Central memory CD8-positive, alpha-beta T cell (primary cell): ENCODE measurements around the gene PRDM12.
A peak's percentile ranks its signal among the peaks of the same experiment; 100 is the strongest.
"Not testable (repeated sequence)": the region's sequence is repeated elsewhere in the genome, so short reads cannot be mapped to it uniquely, and the experiment has no call there.

ENCODE experiments used
- ATAC-seq: fragments of 150-1000 bp; cut with Tn5 transposase; replicated peaks from 2 replicates; pipeline ENCODE4 v1.10.0; 2022; ENCODE audit warnings: mild to moderate bottlenecking, moderate FRiP score, moderate number of reproducible peaks; ENCODE audit not compliant: poor library complexity, severe bottlenecking; ENCODE audit errors: extremely low read depth
- DNase-seq, 2 donors: peaks; one replicate each; pipeline ENCODE4 v3.0.0; 2021; ENCODE audit warnings: low spot score in 2 of 2
- H3K27ac Mint-ChIP-seq: one replicate; pipeline ENCODE4 v1.8.0; 2022; ENCODE audit warnings: low read depth, mild to moderate bottlenecking, moderate library complexity, mixed read lengths
- H3K27me3 Mint-ChIP-seq: one replicate; pipeline ENCODE4 v1.8.0; 2022; ENCODE audit warnings: mixed read lengths
- H3K36me3 Mint-ChIP-seq: one replicate; pipeline ENCODE4 v1.8.0; 2022; ENCODE audit warnings: mild to moderate bottlenecking, moderate library complexity, mixed read lengths; ENCODE audit not compliant: insufficient read depth
- H3K4me1 Mint-ChIP-seq: one replicate; pipeline ENCODE4 v1.8.0; 2022; ENCODE audit warnings: mixed read lengths
- H3K4me3 Mint-ChIP-seq: one replicate; pipeline ENCODE4 v1.8.0; 2022; ENCODE audit warnings: mild to moderate bottlenecking, moderate library complexity, mixed read lengths
- H3K9me3 Mint-ChIP-seq: one replicate; pipeline ENCODE4 v1.8.0; 2022; ENCODE audit warnings: mixed read lengths

The PRDM12 gene

DNA sequence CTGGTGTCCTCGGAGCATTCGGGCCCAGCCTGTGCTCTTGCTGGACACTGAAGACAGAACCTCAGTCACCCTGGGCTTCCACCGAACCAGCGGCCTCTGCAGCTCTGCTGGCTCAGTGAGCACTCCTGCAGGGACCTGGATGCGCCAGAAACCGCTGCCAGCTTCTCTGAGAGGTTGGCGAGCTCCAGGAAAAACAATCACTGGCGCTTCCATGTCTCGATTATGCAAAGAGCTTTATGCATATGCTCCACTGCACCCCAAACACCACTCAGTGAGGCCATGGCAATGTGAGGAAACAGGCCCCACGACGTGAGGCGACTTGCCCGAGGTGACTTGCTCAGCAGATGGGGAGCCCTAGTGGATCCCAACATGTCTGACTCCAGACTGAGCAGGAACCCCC lies 11.0 kb downstream of the PRDM12 start:
- Mint-ChIP-seq H3K4me3 (no peak overlapping the region), H3K9me3 (no peaks in the 10 kb centered on the region), H3K4me1 (no peaks in the 10 kb centered on the region), H3K27ac (no peak overlapping the region), H3K27me3 (no peaks in the 10 kb centered on the region), H3K36me3 (peaks cover 3% of the 10 kb centered on the region)
- ATAC-seq (no peak), DNase-seq (no peak)

DNA sequence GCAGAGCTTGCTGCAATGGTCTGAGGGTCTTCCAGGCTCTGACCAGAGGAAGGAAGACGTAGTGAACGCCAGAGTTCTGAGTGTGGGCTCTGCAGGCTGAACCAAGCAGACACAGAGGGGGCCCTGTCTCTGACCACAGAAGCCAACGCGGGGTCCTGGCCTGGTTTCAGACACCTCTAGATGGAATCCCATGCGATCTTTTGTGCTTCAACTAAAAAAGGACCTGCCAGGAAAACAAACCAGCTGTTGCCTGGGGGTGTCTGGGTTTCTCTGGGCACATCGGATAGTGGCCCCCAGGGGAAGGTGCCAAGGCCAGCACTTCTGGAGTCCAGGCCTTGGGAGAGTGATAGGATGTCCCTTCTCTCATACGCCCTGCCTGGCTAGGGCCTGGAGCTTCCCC lies 12.9 kb downstream of the PRDM12 start:
- Mint-ChIP-seq H3K36me3 (no peaks in the 10 kb centered on the region), H3K27me3 (no peaks in the 10 kb centered on the region), H3K27ac (no peak overlapping the region), H3K9me3 (no peaks in the 10 kb centered on the region), H3K4me1 (peaks cover under 1% of the 10 kb centered on the region), H3K4me3 (no peak overlapping the region)
- ATAC-seq (no peak), DNase-seq (no peak)

DNA sequence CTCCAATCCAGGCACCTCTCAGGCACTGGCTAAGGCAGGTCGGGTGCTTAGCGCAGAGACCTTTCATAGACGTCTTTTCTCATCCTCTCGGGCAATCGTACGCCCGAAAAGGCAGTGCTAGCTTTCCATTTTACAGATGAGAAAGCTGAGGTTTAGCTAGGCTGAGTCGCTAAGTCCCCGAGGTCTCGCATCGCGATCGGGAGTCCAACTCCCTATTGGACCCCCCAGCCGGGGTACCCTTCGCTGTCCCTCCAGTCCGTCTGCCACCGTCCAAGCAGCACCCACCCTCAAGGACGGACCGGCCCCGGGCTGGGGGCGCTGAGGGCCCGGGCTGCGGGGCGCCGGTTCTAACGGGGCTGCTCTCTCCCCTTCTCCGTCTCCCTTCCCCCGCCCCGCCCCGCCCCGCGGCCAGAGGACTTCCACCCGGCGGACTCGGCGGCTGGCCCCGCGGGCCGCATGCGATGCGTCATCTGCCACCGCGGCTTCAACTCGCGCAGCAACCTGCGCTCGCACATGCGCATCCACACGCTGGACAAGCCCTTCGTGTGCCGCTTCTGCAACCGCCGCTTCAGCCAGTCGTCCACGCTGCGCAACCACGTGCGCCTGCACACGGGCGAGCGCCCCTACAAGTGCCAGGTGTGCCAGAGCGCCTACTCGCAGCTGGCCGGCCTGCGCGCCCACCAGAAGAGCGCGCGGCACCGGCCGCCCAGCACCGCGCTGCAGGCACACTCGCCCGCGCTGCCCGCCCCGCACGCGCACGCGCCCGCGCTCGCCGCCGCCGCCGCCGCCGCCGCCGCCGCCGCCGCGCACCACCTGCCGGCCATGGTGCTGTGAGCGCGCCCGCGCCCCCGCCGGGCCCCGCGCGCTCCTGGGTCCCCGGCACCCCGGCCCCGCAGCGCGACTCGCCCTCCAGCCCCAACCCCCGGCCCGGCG lies 16.7 kb downstream of the PRDM12 start:
- Mint-ChIP-seq H3K36me3 (peaks cover 2% of the 10 kb centered on the region), H3K27ac (no peak overlapping the region), H3K27me3 (no peaks in the 10 kb centered on the region), H3K9me3 (no peaks in the 10 kb centered on the region), H3K4me3 (peak overlapping the region; percentile 98), H3K4me1 (peaks cover 6% of the 10 kb centered on the region)
- DNase-seq (peak in 1 of 2 donors; percentile 26), ATAC-seq (peak; percentile 39)

DNA sequence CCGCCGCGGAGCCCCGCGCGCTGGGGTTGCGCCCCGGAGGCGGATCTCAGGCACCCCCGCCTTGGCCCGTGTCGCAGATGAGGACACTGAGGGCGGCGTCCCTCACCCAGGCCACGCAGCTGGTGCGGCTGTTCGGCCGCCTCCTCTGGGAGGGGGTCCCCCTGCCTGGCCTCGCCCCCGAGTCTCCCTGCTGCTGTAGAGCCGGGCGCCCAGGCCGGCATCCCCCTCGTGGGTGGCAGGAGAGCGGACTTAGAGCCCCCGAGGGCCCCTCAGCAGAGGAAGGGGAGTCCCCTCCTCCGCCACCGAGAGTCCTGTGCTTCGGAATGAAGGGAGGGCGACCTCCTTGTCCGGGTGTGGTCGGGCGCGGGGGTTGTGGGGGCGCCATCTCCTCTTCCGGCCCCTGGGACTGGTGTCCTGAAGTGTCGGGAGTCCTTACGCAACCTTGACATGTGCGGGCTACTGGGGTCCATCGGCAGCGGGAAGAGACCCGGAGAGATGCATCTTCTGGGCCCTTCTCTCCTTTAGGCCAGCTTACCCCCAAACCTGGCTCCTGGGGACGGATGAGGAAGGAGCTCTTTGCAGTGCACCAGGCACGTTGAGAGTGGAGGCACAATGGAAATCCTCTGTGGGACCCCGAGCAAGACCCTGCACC lies 17.5 kb downstream of the PRDM12 start:
- peak overlapping the region; percentile 89 for H3K27ac Mint-ChIP-seq
- peaks cover 6% of the 10 kb centered on the region for H3K4me1 Mint-ChIP-seq
- no peaks in the 10 kb centered on the region for H3K9me3 Mint-ChIP-seq
- ATAC-seq (peak; percentile 37), DNase-seq (peak in 1 of 2 donors; percentile 24)
- no peaks in the 10 kb centered on the region for H3K27me3 Mint-ChIP-seq
- H3K36me3 Mint-ChIP-seq: peaks cover 2% of the 10 kb centered on the region
- peak overlapping the region; percentile 98 for H3K4me3 Mint-ChIP-seq

DNA sequence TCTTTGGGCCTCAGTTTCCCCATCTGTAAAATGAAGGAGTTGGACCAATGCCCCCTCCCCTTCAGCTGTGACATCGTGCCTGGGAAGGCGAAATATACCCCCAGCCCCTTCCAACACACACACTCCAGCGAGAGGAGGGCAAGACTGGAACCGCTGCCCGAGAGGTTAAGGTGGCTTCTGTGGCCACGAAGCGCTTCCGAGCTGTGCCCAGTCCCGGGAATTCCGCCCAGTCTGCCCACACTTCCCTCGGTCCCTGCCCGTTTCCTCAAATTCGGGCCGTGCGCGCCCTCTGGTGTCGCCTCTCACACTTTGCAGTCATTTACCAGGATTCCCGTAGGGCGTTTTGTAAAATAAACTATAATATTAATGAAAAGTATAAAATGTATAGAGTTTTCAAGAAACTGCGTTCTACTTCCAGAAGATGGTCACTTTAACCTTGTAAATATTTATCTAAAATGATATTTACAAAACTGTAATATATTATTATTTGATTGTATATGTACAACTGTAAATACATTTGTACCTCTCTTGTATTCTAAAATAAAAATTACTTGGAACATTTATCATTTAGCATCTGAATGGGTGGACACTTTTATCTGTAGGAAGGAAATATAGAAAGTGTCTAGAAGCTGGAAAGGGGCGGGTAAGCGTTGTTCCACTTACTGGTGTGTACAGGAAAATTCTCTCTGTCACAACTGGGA lies 18.2 kb downstream of the PRDM12 start:
- DNase-seq (peak in 1 of 2 donors; percentile 38), ATAC-seq (no peak)
- no peaks in the 10 kb centered on the region for H3K9me3 Mint-ChIP-seq
- peak overlapping the region; percentile 98 for H3K4me3 Mint-ChIP-seq
- peaks cover 2% of the 10 kb centered on the region for H3K36me3 Mint-ChIP-seq
- H3K4me1 Mint-ChIP-seq: peaks cover 6% of the 10 kb centered on the region
- H3K27me3 Mint-ChIP-seq: no peaks in the 10 kb centered on the region
- peak overlapping the region; percentile 89 for H3K27ac Mint-ChIP-seq

DNA sequence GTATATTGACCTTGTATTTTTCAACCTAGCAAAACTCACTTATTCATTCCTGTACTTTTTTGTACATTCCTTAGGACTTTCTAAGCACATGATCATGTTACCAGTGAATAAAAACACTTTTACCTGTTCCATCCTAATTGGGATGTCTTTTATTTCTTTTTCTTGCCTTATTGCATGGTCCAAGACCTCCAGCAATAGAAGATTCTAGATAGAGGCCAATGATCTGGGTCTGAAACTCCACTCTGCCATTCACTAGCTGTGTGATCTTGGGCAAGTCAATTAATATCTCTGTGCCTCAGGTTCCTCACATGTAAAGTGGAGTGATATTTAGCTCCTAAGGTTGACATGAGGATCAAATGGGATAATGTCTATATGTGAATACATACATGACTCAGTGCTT lies 20.7 kb downstream of the PRDM12 start:
- Mint-ChIP-seq H3K4me1 (peaks cover 6% of the 10 kb centered on the region), H3K36me3 (peaks cover 2% of the 10 kb centered on the region), H3K27ac (no peak overlapping the region), H3K4me3 (no peak overlapping the region), H3K27me3 (no peaks in the 10 kb centered on the region), H3K9me3 (no peaks in the 10 kb centered on the region)
- DNase-seq (no peak), ATAC-seq (no peak)

DNA sequence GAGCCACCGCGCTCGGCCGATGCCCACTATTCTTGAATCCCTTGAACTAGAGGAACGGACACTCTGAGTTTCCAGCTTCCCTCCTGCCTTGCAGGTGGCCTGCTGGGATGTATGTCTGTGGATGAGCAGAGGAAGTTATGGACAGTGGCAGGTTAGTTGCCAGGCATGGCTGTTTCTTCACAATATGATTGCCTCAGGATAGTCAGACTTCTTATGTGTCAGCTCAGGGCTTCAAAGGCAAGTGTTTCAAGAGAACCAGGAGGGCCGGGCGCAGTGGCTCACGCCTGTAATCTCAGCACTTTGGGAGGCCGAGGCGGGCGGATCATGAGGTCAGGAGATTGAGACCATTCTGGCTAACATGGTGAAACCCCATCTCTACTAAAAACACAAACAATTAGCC lies 21.6 kb downstream of the PRDM12 start:
- DNase-seq, H3K4me1 Mint-ChIP-seq, H3K27ac Mint-ChIP-seq, H3K27me3 Mint-ChIP-seq, H3K4me3 Mint-ChIP-seq, ATAC-seq, H3K9me3 Mint-ChIP-seq, H3K36me3 Mint-ChIP-seq: not testable (repeated sequence)

DNA sequence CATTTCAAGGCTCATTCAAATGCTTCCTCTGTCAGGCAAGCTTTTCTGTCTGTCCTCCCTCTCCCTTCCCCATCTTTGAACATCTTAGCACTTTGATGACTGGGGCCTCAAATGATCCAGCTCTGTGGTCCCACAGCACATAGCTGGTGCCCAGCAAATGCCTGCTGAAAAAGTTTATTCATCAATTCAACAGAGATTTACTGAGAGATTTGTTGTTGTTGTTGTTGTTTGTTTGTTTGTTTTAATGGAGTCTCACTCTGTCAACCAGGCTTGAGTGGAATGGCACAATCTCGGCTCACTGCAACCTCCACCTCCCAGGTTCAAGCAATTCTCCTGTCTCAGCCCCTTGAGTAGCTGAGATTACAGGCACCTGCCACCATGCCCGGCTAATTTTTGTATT lies 23.2 kb downstream of the PRDM12 start:
- no peak for DNase-seq
- no peaks in the 10 kb centered on the region for H3K9me3 Mint-ChIP-seq
- no peaks in the 10 kb centered on the region for H3K36me3 Mint-ChIP-seq
- H3K27ac Mint-ChIP-seq: no peak overlapping the region
- H3K4me1 Mint-ChIP-seq: peaks cover 1% of the 10 kb centered on the region
- H3K27me3 Mint-ChIP-seq: no peaks in the 10 kb centered on the region
- ATAC-seq: no peak
- no peak overlapping the region for H3K4me3 Mint-ChIP-seq

DNA sequence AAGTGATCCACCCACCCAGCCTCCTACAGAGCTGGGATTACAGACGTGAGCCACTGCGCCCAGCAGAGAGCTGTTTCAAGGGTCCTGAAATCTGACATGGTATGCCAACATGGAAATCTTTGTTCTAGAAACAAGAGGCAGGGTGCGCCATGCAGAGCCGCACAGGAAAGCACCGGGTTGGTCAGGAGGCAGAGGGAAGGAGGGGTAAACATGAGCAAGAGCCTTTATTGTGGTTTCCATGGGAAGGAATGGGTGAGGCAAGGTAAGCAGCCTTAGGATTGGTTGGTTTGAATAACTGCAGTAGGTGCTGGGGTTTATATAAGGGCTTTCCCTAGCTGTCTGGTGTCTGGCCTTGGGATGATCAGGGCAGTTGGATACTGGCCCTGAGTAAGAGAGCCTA lies 23.7 kb downstream of the PRDM12 start:
- ATAC-seq (no peak), DNase-seq (no peak)
- Mint-ChIP-seq H3K27me3 (no peaks in the 10 kb centered on the region), H3K36me3 (peaks cover under 1% of the 10 kb centered on the region), H3K9me3 (no peaks in the 10 kb centered on the region), H3K27ac (no peak overlapping the region), H3K4me1 (peaks cover 2% of the 10 kb centered on the region), H3K4me3 (no peak overlapping the region)

DNA sequence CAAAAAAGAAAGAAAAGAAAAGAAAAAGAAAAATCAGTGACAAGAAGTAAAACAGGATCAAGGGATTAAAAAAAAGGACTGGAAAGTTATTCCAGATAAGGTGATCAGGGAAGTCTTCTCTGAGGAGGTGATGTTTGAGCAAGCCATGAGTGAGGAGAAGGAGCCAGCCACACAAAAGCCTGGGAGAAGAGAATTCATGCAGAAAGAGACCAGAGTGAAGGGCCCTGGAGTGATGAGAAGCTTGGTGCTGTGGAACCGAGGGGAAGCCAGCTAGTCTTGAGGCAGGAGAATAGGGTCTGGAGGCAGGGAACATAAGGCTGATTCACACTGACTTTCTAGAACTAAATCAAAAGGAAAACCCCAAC lies 25.2 kb downstream of the PRDM12 start:
- H3K27me3 Mint-ChIP-seq: no peaks in the 10 kb centered on the region
- H3K27ac Mint-ChIP-seq: no peak overlapping the region
- no peak overlapping the region for H3K4me3 Mint-ChIP-seq
- ATAC-seq (no peak), DNase-seq (no peak)
- peaks cover 9% of the 10 kb centered on the region for H3K36me3 Mint-ChIP-seq
- H3K4me1 Mint-ChIP-seq: peaks cover 16% of the 10 kb centered on the region
- H3K9me3 Mint-ChIP-seq: no peaks in the 10 kb centered on the region

DNA sequence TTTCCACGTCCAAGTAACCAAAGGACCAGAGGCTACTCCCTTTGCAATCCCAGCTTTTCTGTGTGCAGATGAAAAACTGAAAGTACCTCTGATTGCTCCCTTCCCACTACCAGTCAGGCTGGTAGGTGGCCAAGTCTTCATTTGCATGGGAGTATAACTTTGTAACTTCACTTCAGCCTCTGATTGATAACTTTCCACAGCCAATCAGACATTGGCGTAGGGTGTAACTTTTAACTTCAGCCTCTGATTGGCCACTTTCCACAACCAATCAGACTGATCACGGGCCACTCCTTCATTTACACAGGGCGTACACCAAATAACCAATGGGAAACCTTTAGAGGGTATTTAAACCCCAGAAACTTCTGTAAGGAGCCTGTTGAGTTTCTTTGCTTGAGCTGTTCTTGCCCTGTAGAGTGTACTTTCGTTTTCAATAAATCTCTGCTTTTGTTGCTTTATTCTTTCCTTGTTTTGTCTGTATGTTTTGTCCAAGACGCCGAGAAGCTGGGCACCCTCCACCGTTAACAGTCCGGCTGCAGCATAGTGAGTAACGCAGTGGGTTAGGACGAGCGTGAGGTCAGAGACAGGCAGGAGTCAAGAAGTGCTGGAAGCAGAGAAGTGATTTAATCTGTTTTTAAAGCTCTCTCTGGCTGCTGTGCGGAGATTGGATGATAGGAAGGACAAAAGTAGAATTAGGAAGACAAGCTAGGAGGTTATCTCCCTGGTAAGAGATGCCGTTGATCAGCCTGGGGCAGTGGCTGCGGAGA lies 25.7 kb downstream of the PRDM12 start:
- Mint-ChIP-seq H3K4me3 (no peak overlapping the region), H3K36me3 (peaks cover 12% of the 10 kb centered on the region), H3K27me3 (no peaks in the 10 kb centered on the region), H3K27ac (no peak overlapping the region), H3K9me3 (no peaks in the 10 kb centered on the region), H3K4me1 (peaks cover 20% of the 10 kb centered on the region)
- no peak for ATAC-seq
- no peak for DNase-seq

DNA sequence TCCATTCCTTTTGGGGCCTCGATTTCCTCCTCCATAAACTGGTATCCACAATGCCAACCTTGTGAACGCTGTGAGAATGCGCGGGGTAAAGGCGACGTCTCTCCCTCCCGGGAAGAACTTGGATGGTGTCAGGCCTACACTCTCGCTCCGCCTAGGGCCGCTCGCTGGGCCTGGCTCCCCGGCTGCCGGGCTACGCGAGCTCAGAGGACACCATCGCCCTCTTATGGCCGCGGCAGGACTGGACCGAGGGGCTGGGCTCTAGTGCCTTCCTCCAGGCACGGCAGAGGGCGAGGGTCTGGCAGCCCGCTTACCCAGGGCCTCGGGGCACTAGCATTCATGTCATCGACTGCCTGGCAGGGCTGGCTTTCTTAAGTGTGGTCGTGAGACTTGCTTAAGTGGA lies 27.9 kb downstream of the PRDM12 start:
- Mint-ChIP-seq H3K27ac (no peak overlapping the region), H3K4me3 (peak overlapping the region; percentile 95), H3K27me3 (no peaks in the 10 kb centered on the region), H3K4me1 (peaks cover 38% of the 10 kb centered on the region), H3K9me3 (no peaks in the 10 kb centered on the region), H3K36me3 (peaks cover 27% of the 10 kb centered on the region)
- ATAC-seq (no peak), DNase-seq (no peak)
